Spinal cord (tissue), 10 donors: ENCODE data around the gene KLF4. TPM values are rescaled to one million over a fixed set of nuclear protein-coding genes. Genes with fewer than 3 reads are reported as not detected.

Experiments
- DNase-seq, 6 donors: peaks; one replicate each; pipeline versions ENCODE4 v3.0.0 to v3.0.0-alpha.2; 2013 to 2015; ENCODE audit warnings: low spot score in 6 of 6, low read depth in 4 of 6
- H3K27ac ChIP-seq: one replicate; pipeline ENCODE4 v1.5.1; 2013; ENCODE audit warnings: low read depth, low read length, control low read depth
- H3K27me3 ChIP-seq: one replicate; pipeline ENCODE4 v1.6.1; 2013; ENCODE audit warnings: low read length; ENCODE audit not compliant: control insufficient read depth, insufficient read depth
- H3K36me3 ChIP-seq: one replicate; pipeline ENCODE4 v1.6.1; 2013; ENCODE audit warnings: low read length; ENCODE audit not compliant: control insufficient read depth, insufficient read depth
- H3K4me1 ChIP-seq: one replicate; pipeline ENCODE4 v1.6.1; 2013; ENCODE audit warnings: low read length; ENCODE audit not compliant: control insufficient read depth, insufficient read depth
- H3K4me3 ChIP-seq: one replicate; pipeline ENCODE4 v1.5.1; 2013; ENCODE audit warnings: low read depth, low read length, control low read depth
- H3K9me3 ChIP-seq: one replicate; pipeline ENCODE4 v1.6.1; 2013; ENCODE audit warnings: low read length; ENCODE audit not compliant: control insufficient read depth, insufficient read depth
- WGBS: methylation state at CpG from one replicate; pipeline ENCODE4 v1.1.5; 2013; ENCODE audit warnings: missing lambda C conversion rate; ENCODE audit not compliant: insufficient coverage; 5-methylcytosine and 5-hydroxymethylcytosine counted together
- long read RNA-seq, 4 donors: transcript quantifications; one replicate each; lab custom pipeline, GENCODE V29; 2026
- polyA plus RNA-seq, 2 donors: library from polyadenylated mRNA; unstranded; fragments of 120-200 nt; gene quantifications; one replicate each; pipeline ENCODE4 v1.2.1, GENCODE V29; 2013; ENCODE audit not compliant: insufficient read length in 2 of 2
- total RNA-seq, 2 donors: library from RNA; depleted of rRNA in 1 of 2; stranded (reverse); fragments of 120-200 nt in 1 of 2; fragments of >200 nt in 1 of 2; gene quantifications; one replicate each; pipeline versions ENCODE4 v1.2.3 to v1.2.4, GENCODE V29; 2013 to 2014
- donor health status: healthy.

KLF4 gene
- total RNA-seq: 10 to 100 TPM; 21.6 to 39.1 TPM
- 10 to 100 TPM; 13.5 to 42.9 TPM for polyA plus RNA-seq
- long read RNA-seq, donor 1, partial matches to known transcripts: 0 of 6 reads
- long read RNA-seq, donor 1, other reads (novel, unspliced or antisense): 0 of 6 reads
- long read RNA-seq, donor 2, partial matches to known transcripts: 0 of 1 reads
- long read RNA-seq, donor 2, other reads (novel, unspliced or antisense): 0 of 1 reads
- long read RNA-seq, donor 3, partial matches to known transcripts: 0 of 3 reads
- long read RNA-seq, donor 3, other reads (novel, unspliced or antisense): 0 of 3 reads
- long read RNA-seq, donor 4, partial matches to known transcripts: 9 of 15 reads
- long read RNA-seq, donor 4, other reads (novel, unspliced or antisense): 0 of 15 reads

DNA sequence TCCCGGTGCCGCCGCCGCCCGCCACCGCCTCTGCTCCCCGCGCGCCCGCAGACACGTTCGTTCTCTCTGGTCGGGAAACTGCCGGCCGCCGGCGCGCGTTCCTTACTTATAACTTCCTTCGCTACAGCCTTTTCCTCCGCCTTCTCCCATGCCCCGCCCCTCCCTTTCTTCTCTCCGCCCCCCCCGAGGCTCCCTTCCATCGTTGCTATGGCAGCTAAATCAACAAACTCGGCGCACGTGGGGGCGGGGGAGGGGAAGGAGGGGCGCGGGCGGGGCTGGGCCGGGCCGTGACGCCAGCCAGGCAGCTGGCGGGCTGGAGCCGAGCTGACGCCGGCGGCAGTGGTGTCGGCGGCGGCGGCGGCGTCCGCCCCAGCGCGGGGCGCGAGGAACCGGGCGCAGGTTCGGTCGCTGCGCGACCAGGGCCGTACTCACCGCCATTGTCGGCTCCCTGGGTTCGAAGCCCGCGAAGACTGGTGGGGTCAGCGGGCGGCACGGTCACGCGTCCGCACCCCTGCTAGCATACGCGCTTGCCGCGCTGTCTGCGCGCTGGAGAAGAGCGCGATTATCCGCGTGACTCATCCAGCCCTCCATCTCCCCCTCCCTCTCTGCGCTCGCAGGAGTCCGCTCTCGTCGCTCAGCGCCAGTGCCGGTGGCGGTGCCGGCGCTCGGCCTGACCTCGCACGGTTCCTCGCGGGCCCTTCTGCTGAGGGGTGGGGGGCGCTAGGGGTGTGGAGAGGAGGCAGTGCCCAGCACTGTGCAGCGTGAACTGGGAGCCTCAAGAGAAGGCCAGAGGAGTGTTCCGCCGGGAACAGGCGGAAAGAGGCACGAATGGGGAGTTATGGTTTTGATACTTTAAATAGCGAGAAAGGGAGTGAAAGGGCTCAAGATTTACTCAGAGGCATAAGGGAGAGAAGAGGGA lies at the start of gene KLF4:
KLF4 (minus strand) TSS at position 83 of the 919 bp plus-strand sequence. CDS start 597 bp downstream, outside the sequence.
- H3K9me3 ChIP-seq: no peaks in the 10 kb centered on the region
- peak in 5 of 6 donors; percentile 86 to 98 (median 90) for DNase-seq
- peak within 1 kb of the TSS; percentile 65 for H3K4me3 ChIP-seq
- WGBS: under 1% methylated on average over 88 of the region's 101 CpGs
- H3K27me3 ChIP-seq: peaks cover 47% of the 10 kb centered on the region
- peak within 1 kb of the TSS; percentile 86 for H3K27ac ChIP-seq
- H3K4me1 ChIP-seq: peaks cover 47% of the 10 kb centered on the region
- no peaks in the 10 kb centered on the region for H3K36me3 ChIP-seq

- no peaks in the 10 kb centered on the region for H3K27me3 ChIP-seq
- no peak for DNase-seq
- no peaks in the 10 kb centered on the region for H3K36me3 ChIP-seq
- H3K9me3 ChIP-seq: no peaks in the 10 kb centered on the region
- no peak overlapping the region for H3K4me3 ChIP-seq
- H3K4me1 ChIP-seq: no peaks in the 10 kb centered on the region
- 88% methylated on average over 1 of the region's 3 CpGs for WGBS
- H3K27ac ChIP-seq: no peak overlapping the region
Measured at GRCh38 chr9:107536462-107536861, 46.9 kb upstream of the KLF4 start.

GRCh38 chr9:107534510-107535078 lies 45.0 kb upstream of the KLF4 start:
- no peaks in the 10 kb centered on the region for H3K36me3 ChIP-seq
- WGBS: no CpG with 5 or more reads among the region's 14 CpGs
- no peak overlapping the region for H3K27ac ChIP-seq
- no peaks in the 10 kb centered on the region for H3K4me1 ChIP-seq
- no peaks in the 10 kb centered on the region for H3K9me3 ChIP-seq
- no peak for DNase-seq
- no peak overlapping the region for H3K4me3 ChIP-seq
- no peaks in the 10 kb centered on the region for H3K27me3 ChIP-seq

GRCh38 chr9:107530679-107531078 lies 41.1 kb upstream of the KLF4 start:
- no peak overlapping the region for H3K27ac ChIP-seq
- H3K4me1 ChIP-seq: no peaks in the 10 kb centered on the region
- no peaks in the 10 kb centered on the region for H3K27me3 ChIP-seq
- no peaks in the 10 kb centered on the region for H3K9me3 ChIP-seq
- no peak for DNase-seq
- no peak overlapping the region for H3K4me3 ChIP-seq
- H3K36me3 ChIP-seq: no peaks in the 10 kb centered on the region
- no CpG with 5 or more reads among the region's 1 CpG for WGBS

DNA sequence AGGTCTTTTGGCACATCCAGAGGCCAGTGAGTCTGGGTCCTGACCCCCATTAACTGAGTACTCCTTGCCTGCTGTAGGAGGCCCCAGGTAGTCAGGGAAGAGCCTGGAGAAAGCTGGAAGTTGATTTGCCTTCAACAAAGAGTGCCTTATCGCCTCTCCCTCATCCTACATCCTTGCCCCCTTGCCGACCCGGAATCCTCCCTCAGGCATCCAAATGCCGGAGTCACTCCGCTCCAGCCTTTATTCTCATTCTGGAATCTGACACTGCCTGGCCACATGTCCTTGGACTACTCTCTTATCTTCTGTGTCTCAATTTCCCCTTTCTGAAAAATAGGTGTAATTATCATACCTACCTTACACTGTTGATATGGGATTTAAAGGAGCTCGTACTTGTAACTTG lies 39.1 kb upstream of the KLF4 start:
- Histone ChIP-seq H3K4me1 (no peaks in the 10 kb centered on the region), H3K4me3 (no peak overlapping the region), H3K9me3 (no peaks in the 10 kb centered on the region), H3K36me3 (no peaks in the 10 kb centered on the region), H3K27me3 (no peaks in the 10 kb centered on the region), H3K27ac (no peak overlapping the region)
- 95% methylated on average over 5 of the region's 6 CpGs for WGBS
- DNase-seq: no peak

DNA sequence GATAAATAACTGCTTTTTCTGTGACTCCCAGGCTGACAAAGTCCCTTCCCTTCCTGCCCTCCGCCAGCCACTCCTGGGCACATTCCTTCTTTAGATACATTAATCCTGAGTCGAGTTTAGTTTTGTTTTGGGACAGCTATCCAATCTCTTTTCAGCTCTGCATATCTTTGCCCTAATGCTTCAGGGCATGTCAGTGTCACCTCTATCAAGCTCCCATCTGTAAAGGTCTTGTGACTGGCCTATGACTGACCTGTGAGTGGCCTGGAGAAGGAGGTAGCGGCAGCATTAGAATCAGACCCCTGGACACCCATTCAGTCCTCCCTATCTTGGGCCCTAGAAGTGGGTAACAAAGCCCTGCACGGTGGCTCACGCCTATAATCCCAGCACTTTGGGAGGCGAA lies 34.0 kb upstream of the KLF4 start:
- no peak overlapping the region for H3K4me3 ChIP-seq

GRCh38 chr9:107520186-107520585 lies 30.6 kb upstream of the KLF4 start:
- no CpG with 5 or more reads among the region's 1 CpG for WGBS
- H3K36me3 ChIP-seq: no peaks in the 10 kb centered on the region

More for the DNA sequence above, 34.0 kb upstream of the KLF4 start:
- no peak for DNase-seq
- no peaks in the 10 kb centered on the region for H3K4me1 ChIP-seq
- 81% methylated on average over 3 of the region's 6 CpGs for WGBS
- H3K36me3 ChIP-seq: no peaks in the 10 kb centered on the region
- no peaks in the 10 kb centered on the region for H3K9me3 ChIP-seq
- H3K27me3 ChIP-seq: no peaks in the 10 kb centered on the region
- no peak overlapping the region for H3K27ac ChIP-seq

DNA sequence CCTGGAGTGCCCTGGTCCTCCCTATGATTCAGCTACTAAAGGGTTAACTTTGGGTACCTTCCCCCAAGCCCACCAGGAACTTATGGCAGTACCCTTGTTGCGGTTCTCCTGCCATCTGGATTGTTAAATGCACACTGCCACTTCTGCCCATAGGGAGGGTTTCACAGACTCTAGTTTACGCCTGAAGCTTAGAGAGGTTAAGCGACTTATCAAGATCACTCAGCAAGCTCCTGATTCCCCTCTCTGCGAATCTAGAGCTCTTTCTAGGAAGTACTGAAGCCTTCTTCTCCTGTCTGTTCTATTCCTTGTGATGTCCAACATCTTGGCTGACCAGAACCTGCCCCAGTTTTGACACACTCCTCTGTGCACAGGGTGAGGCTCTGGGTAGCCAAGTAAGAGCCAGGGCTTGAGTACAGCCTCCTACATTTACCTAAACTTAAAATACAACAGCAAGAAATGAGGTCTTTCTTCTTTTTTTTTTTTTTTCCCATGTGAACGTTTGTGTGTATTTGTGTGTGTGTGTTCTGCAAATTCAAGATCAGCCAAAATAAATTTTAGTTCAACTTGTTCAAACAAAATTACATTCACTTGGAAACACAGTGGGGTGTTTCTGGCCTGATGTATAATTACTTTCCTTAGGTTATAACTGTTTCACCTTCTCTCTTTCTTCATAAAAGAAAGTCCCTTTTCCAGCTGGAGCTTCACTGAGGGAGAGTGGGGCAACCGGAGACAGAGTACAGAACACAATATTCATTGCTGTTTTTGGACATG lies 28.7 kb upstream of the KLF4 start:
- peak in 2 of 6 donors; percentile 4 to 38 for DNase-seq
- WGBS: 48% methylated on average over 5 of the region's 6 CpGs
- no peak overlapping the region for H3K4me3 ChIP-seq
- no peaks in the 10 kb centered on the region for H3K4me1 ChIP-seq
- no peak overlapping the region for H3K27ac ChIP-seq
- no peaks in the 10 kb centered on the region for H3K36me3 ChIP-seq
- H3K27me3 ChIP-seq: no peaks in the 10 kb centered on the region
- H3K9me3 ChIP-seq: no peaks in the 10 kb centered on the region

More at GRCh38 chr9:107520186-107520585, 30.6 kb upstream of the KLF4 start:
- no peak for DNase-seq
- Histone ChIP-seq H3K27ac (no peak overlapping the region), H3K4me1 (no peaks in the 10 kb centered on the region), H3K4me3 (no peak overlapping the region), H3K9me3 (no peaks in the 10 kb centered on the region), H3K27me3 (no peaks in the 10 kb centered on the region)
